ENCODE results near the gene GLI1. TPM values are rescaled to one million over a fixed set of nuclear protein-coding genes. Genes with fewer than 3 reads are reported as not detected.
A peak's percentile ranks its signal among the peaks of the same experiment; 100 is the strongest.
"Not testable (repeated sequence)": the region's sequence is repeated elsewhere in the genome, so short reads cannot be mapped to it uniquely, and the experiment has no call there.

Gene GLI1
- total RNA-seq, 2 experiments from 2014 or later, result not detected

- Mint-ChIP-seq H3K9me3 (no peaks in the 10 kb centered on the region), H3K27ac (peak overlapping the region; percentile 55), H3K36me3 (ENCODE audit: low read depth) (peaks cover 71% of the 10 kb centered on the region), H3K27me3 (ENCODE audit: low read depth) (no peaks in the 10 kb centered on the region), H3K4me1 (ENCODE audit: low read depth) (peaks cover 16% of the 10 kb centered on the region), H3K4me3 (no peak overlapping the region)
- CTCF ChIA-PET, result interaction anchor here (0.6 to 1.8 kb wide), 4 partner anchors 22 to 236 kb away, joined by 3 to 5 read pairs (median 4); no protein-coding TSS in a partner anchor
- intact Hi-C loops (cut with micrococcal nuclease), result no loop called here
- no peak for DNase-seq
Observed at GRCh38 chr12:57512665-57513064, 53.1 kb downstream of the GLI1 start.

GRCh38 chr12:57513266-57513665 lies 53.7 kb downstream of the GLI1 start:
- Mint-ChIP-seq H3K4me3 (no peak overlapping the region), H3K27ac (peak overlapping the region; percentile 55), H3K4me1 (ENCODE audit: low read depth) (peaks cover 22% of the 10 kb centered on the region), H3K9me3 (no peaks in the 10 kb centered on the region), H3K36me3 (ENCODE audit: low read depth) (peaks cover 71% of the 10 kb centered on the region), H3K27me3 (ENCODE audit: low read depth) (no peaks in the 10 kb centered on the region)
- intact Hi-C loops (cut with micrococcal nuclease), result no loop called here
- CTCF ChIA-PET, result interaction anchor here (1.8 kb wide), 1 partner anchor 37 kb away, joined by 5 read pairs; no protein-coding TSS in a partner anchor
- DNase-seq, result no peak

DNA sequence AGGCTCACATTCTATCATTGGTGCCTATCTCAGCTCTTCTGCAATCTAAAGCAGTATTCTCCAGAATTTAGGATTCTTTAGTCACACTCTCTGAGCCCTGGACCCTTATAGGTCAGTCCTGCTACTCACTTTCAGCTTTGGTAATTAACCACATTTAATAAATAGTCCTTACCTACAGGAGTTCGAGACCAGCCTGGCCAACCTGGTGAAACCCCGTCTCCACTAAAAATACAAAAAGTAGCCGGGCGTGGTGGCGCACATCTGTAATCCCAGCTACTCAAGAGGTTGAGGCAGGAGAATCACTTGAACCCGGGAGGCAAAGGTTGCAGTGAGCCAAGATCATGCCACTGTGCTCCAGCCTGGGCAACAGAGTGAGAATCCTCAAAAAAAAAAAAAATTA lies 54.1 kb downstream of the GLI1 start:
- intact Hi-C loops (cut with micrococcal nuclease); H3K9me3 Mint-ChIP-seq; DNase-seq; H3K4me3 Mint-ChIP-seq; H3K27me3 Mint-ChIP-seq (ENCODE audit: low read depth): not testable (repeated sequence)
- H3K4me1 Mint-ChIP-seq (ENCODE audit: low read depth), result peaks cover 27% of the 10 kb centered on the region
- peak overlapping the region; percentile 55 for H3K27ac Mint-ChIP-seq
- CTCF ChIA-PET, result interaction anchor here (1.8 kb wide), 1 partner anchor 37 kb away, joined by 5 read pairs; no protein-coding TSS in a partner anchor
- H3K36me3 Mint-ChIP-seq (ENCODE audit: low read depth), result peaks cover 70% of the 10 kb centered on the region

DNA sequence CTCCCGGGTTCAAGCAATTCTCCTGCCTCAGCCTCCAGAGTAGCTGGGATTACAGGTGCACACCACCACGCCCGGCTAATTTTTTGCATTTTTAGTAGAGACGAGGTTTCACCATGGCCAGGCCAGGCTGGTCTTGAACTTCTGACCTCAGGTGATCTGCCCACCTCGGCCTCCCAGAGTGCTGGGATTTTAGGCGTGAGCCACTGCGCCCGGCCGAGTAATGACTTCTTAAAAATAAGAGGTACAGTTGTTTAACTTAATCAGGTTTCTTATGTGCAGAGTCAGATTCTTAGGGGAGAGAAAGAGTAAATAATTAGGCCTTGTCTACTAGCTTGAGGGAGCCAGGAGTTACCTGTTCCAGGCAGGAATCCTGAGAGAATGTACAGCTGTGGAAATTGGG lies 54.7 kb downstream of the GLI1 start:
- CTCF ChIA-PET, result interaction anchor here (0.7 to 1.6 kb wide), 2 partner anchors 38 to 55 kb away, joined by 4 read pairs; no protein-coding TSS in a partner anchor
- Mint-ChIP-seq H3K4me1 (ENCODE audit: low read depth) (peaks cover 32% of the 10 kb centered on the region), H3K27ac (peak overlapping the region; percentile 6), H3K36me3 (ENCODE audit: low read depth) (peaks cover 72% of the 10 kb centered on the region)
- H3K27me3 Mint-ChIP-seq (ENCODE audit: low read depth); DNase-seq; intact Hi-C loops (cut with micrococcal nuclease); H3K4me3 Mint-ChIP-seq; H3K9me3 Mint-ChIP-seq: not testable (repeated sequence)

- CTCF ChIA-PET, result interaction anchor here (0.5 to 1.6 kb wide), 3 partner anchors 38 to 56 kb away, joined by 3 to 4 read pairs (median 4); no protein-coding TSS in a partner anchor
- Mint-ChIP-seq H3K4me3 (no peak overlapping the region), H3K27ac (peak overlapping the region; percentile 6)
Observed at GRCh38 chr12:57514720-57515407, 55.3 kb downstream of the GLI1 start.

GRCh38 chr12:57515408-57515933 lies 55.9 kb downstream of the GLI1 start:
- no peaks in the 10 kb centered on the region for H3K27me3 Mint-ChIP-seq (ENCODE audit: low read depth)
- no peak overlapping the region for H3K4me3 Mint-ChIP-seq
- peaks cover 35% of the 10 kb centered on the region for H3K4me1 Mint-ChIP-seq (ENCODE audit: low read depth)
- intact Hi-C loops (cut with micrococcal nuclease), result no loop called here
- CTCF ChIA-PET, result interaction anchor here (0.5 to 1.6 kb wide), 2 partner anchors 39 to 51 kb away, joined by 3 to 4 read pairs; no protein-coding TSS in a partner anchor
- no peak for DNase-seq
- peak overlapping the region; percentile 6 for H3K27ac Mint-ChIP-seq
- no peaks in the 10 kb centered on the region for H3K9me3 Mint-ChIP-seq
- peaks cover 78% of the 10 kb centered on the region for H3K36me3 Mint-ChIP-seq (ENCODE audit: low read depth)

More at GRCh38 chr12:57514720-57515407, 55.3 kb downstream of the GLI1 start:
- no peak for DNase-seq
- H3K9me3 Mint-ChIP-seq, result no peaks in the 10 kb centered on the region
- H3K36me3 Mint-ChIP-seq (ENCODE audit: low read depth), result peaks cover 74% of the 10 kb centered on the region
- intact Hi-C loops (cut with micrococcal nuclease), result no loop called here
- H3K4me1 Mint-ChIP-seq (ENCODE audit: low read depth), result peaks cover 35% of the 10 kb centered on the region
- H3K27me3 Mint-ChIP-seq (ENCODE audit: low read depth), result no peaks in the 10 kb centered on the region

- peak overlapping the region; percentile 58 for H3K27ac Mint-ChIP-seq
- no peak overlapping the region for H3K4me3 Mint-ChIP-seq
- no peak for DNase-seq
- H3K27me3 Mint-ChIP-seq (ENCODE audit: low read depth), result no peaks in the 10 kb centered on the region
- CTCF ChIA-PET, result interaction anchor here (0.9 to 1.7 kb wide), 2 partner anchors 39 to 57 kb away, joined by 3 to 4 read pairs; no protein-coding TSS in a partner anchor
- H3K36me3 Mint-ChIP-seq (ENCODE audit: low read depth), result peaks cover 78% of the 10 kb centered on the region
- no peaks in the 10 kb centered on the region for H3K9me3 Mint-ChIP-seq
- H3K4me1 Mint-ChIP-seq (ENCODE audit: low read depth), result peaks cover 36% of the 10 kb centered on the region
- intact Hi-C loops (cut with micrococcal nuclease), result no loop called here
Observed at GRCh38 chr12:57515934-57516541, 56.5 kb downstream of the GLI1 start.

DNA sequence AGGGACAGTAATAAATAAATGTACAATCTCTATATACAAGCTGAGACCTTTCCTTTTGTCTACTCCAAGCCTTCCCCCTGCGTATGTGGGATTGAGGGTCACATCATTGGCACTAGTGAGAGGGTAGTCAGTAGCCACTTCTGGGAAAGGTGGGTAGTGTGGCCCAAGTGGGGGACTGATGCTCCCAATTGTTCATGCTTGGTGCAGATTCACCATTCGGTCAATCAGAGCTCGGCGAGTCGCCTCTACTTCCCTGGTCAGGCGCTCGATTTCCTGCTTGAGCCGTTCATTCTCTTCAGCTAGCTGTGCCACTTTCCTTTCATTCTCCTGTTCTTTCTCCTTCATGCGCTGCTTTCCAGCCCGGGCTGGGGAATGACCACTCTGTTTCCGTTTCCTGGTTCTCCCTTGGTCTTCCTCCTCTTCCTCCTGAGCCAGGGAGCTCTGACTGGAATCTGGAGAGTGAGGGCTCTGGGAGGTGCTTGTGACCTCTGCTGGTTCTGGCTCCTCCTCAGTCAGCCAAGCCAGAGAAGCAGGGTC lies 57.1 kb downstream of the GLI1 start:
- peaks cover 41% of the 10 kb centered on the region for H3K4me1 Mint-ChIP-seq (ENCODE audit: low read depth)
- H3K27me3 Mint-ChIP-seq (ENCODE audit: low read depth), result no peaks in the 10 kb centered on the region
- no peaks in the 10 kb centered on the region for H3K9me3 Mint-ChIP-seq
- intact Hi-C loops (cut with micrococcal nuclease), result no loop called here
- DNase-seq, result no peak
- H3K4me3 Mint-ChIP-seq, result no peak overlapping the region
- CTCF ChIA-PET, result interaction anchor here (0.9 to 1.7 kb wide), 2 partner anchors 40 to 58 kb away, joined by 3 to 4 read pairs; no protein-coding TSS in a partner anchor
- peaks cover 73% of the 10 kb centered on the region for H3K36me3 Mint-ChIP-seq (ENCODE audit: low read depth)
- H3K27ac Mint-ChIP-seq, result peak overlapping the region; percentile 75

DNA sequence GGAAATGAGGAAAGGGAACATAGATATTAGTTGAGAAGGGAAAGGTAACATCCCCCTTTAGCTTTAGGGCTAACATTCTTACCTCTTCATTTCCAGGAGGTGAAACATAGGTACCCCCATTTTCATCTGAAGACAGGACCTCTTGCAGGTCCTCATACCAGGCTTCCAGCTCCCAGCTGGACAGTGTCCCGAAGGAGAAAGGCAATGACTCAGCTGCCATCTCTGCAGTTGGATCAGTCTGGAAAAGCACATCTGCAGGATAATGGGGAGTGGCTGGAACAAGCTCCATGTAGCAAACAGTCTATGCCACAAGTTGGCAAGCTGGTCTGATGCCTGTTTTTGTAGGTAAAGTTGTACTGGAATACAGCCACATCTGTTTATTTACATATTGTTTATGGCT lies 57.6 kb downstream of the GLI1 start:
- H3K27me3 Mint-ChIP-seq (ENCODE audit: low read depth), result no peaks in the 10 kb centered on the region
- peaks cover 46% of the 10 kb centered on the region for H3K4me1 Mint-ChIP-seq (ENCODE audit: low read depth)
- intact Hi-C loops (cut with micrococcal nuclease), result no loop called here
- CTCF ChIA-PET, result interaction anchor here (1.7 kb wide), 1 partner anchor 59 kb away, joined by 4 read pairs; no protein-coding TSS in a partner anchor
- no peak overlapping the region for H3K4me3 Mint-ChIP-seq
- H3K36me3 Mint-ChIP-seq (ENCODE audit: low read depth), result peaks cover 68% of the 10 kb centered on the region
- DNase-seq, result no peak
- peak overlapping the region; percentile 75 for H3K27ac Mint-ChIP-seq
- no peaks in the 10 kb centered on the region for H3K9me3 Mint-ChIP-seq

DNA sequence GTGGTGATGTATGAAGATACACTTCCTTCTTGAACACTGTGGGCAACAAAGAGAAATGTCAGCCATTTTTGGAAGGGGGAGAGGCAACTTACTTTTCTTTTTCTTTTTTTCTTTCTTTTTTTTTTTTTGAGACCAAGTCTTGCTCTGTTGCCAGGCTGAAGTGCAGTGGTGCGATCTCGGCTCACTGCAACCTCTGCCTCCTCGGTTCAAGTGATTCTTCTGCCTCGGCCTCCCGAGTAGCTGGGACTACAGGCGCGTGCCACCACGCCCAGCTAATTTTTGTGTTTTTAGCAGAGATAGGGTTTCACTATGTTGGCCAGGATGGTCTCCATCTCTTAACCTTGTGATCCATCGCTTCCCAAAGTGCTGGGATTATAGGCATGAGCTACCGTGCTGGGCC lies 58.1 kb downstream of the GLI1 start:
- H3K27me3 Mint-ChIP-seq (ENCODE audit: low read depth); intact Hi-C loops (cut with micrococcal nuclease); DNase-seq; H3K4me3 Mint-ChIP-seq; H3K9me3 Mint-ChIP-seq: not testable (repeated sequence)
- H3K36me3 Mint-ChIP-seq (ENCODE audit: low read depth), result peaks cover 63% of the 10 kb centered on the region
- CTCF ChIA-PET, result interaction anchor here (1.7 kb wide), 1 partner anchor 59 kb away, joined by 4 read pairs; no protein-coding TSS in a partner anchor
- peaks cover 46% of the 10 kb centered on the region for H3K4me1 Mint-ChIP-seq (ENCODE audit: low read depth)
- H3K27ac Mint-ChIP-seq, result peak overlapping the region; percentile 100

DNA sequence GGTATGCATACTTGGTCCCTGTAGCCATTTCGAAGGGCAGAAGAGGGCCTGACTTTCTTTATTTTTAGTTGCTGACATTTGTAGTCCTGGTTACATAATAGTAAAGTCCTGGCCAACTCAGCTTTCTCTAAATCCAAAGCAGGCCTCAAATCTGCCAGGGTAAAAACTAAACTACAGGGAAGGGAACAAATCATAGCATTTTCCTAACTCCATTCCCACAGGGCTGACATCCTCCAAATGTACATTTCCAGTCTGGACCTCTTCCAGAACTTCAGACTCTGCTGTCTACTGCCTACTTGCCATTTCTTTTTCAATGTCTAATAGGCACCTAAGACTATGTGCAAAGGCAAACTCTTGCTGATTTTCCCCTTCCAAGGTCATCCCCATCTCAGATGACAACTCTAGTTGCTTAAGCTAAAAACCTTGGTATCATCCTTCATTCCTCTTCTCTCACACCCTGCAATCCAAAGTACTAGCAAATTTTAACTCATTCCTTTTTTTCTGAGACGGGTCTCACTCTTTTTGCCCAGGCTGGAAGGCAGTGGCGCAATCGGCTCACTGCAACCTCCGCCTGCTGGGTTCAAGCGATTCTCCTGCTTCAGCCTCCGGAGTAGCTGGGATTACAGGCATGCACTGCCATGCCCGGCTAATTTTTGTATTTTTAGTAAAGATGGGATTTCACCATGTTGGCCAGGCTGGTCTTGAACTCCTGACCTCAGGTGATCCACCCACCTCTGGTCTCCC lies 58.8 kb downstream of the GLI1 start:
- H3K27ac Mint-ChIP-seq, result peak overlapping the region; percentile 100
- H3K4me1 Mint-ChIP-seq (ENCODE audit: low read depth), result peaks cover 50% of the 10 kb centered on the region
- peak overlapping the region; percentile 97 for H3K4me3 Mint-ChIP-seq
- intact Hi-C loops (cut with micrococcal nuclease), result no loop called here
- no peaks in the 10 kb centered on the region for H3K9me3 Mint-ChIP-seq
- no peaks in the 10 kb centered on the region for H3K27me3 Mint-ChIP-seq (ENCODE audit: low read depth)
- CTCF ChIA-PET, result interaction anchor here (0.6 kb wide), 1 partner anchor 70 kb away, joined by 3 read pairs; no protein-coding TSS in a partner anchor
- peaks cover 57% of the 10 kb centered on the region for H3K36me3 Mint-ChIP-seq (ENCODE audit: low read depth)
- DNase-seq, result no peak

Measured in activated naive CD4-positive, alpha-beta T cell treated with anti-CD3 and anti-CD28 coated beads for 36 hours (primary cell).